Hair follicle dermal papilla cell (primary cell): Measurements from ENCODE around the gene FGG. TPM values are rescaled to one million over a fixed set of nuclear protein-coding genes. Genes with fewer than 3 reads are reported as not detected.

Source experiments
- total RNA-seq: library from RNA; depleted of rRNA; stranded (reverse); fragments of >200 nt; gene quantifications from 2 replicates; pipeline ENCODE4 v1.2.3, GENCODE V29; 2012

FGG gene
- not detected in 2 replicates for total RNA-seq

GRCh38 chr4:154612472-154613414 is at the start of gene FGG:
FGG (minus strand) TSS chr4:154612656; CDS start chr4:154612609, 47 bp downstream.

GRCh38 chr4:154590329-154591006 is 22.0 kb downstream of the FGG start, which contains the start of gene FGA:
FGA (minus strand) TSS chr4:154590742; CDS start chr4:154590687, 55 bp downstream.

GRCh38 chr4:154562697-154563254 is 49.7 kb downstream of the FGG start, which contains the start of gene FGB:
FGB (plus strand) TSS chr4:154563011; CDS start chr4:154563019, 8 bp downstream.

Other genes starting within 250 kb of the FGG start
- gene DCHS2, start 120.9 kb downstream of the FGG start, total RNA-seq, result not detected in 2 replicates
- gene PLRG1, start 62.3 kb downstream of the FGG start, total RNA-seq, result 73.2 and 92.0 TPM in 2 replicates
- gene FGB, start 49.6 kb downstream of the FGG start, total RNA-seq, result not detected in 2 replicates
- not detected in 2 replicates for gene FGA, start 21.9 kb downstream of the FGG start, total RNA-seq
- 0.12 TPM in 1 of 2 replicates, not detected in the other for gene LRAT, start 131.3 kb upstream of the FGG start, total RNA-seq
- 0.12 and 0.16 TPM in 2 replicates for gene RBM46, start 168.6 kb upstream of the FGG start, total RNA-seq